GM21367 (cell line): ENCODE data around the gene GRM1.

Experiments used
- ATAC-seq: cut with Tn5 transposase; IDR thresholded peaks from one replicate; pipeline ENCODE4 v1.9.1; 2021; ENCODE audit not compliant: unreplicated experiment

Gene GRM1

GRCh38 chr6:146361128-146361924 is 332.5 kb downstream of the GRM1 start:
- no peak for ATAC-seq

GRCh38 chr6:146363838-146364607 is 335.2 kb downstream of the GRM1 start:
- ATAC-seq, result no peak

DNA sequence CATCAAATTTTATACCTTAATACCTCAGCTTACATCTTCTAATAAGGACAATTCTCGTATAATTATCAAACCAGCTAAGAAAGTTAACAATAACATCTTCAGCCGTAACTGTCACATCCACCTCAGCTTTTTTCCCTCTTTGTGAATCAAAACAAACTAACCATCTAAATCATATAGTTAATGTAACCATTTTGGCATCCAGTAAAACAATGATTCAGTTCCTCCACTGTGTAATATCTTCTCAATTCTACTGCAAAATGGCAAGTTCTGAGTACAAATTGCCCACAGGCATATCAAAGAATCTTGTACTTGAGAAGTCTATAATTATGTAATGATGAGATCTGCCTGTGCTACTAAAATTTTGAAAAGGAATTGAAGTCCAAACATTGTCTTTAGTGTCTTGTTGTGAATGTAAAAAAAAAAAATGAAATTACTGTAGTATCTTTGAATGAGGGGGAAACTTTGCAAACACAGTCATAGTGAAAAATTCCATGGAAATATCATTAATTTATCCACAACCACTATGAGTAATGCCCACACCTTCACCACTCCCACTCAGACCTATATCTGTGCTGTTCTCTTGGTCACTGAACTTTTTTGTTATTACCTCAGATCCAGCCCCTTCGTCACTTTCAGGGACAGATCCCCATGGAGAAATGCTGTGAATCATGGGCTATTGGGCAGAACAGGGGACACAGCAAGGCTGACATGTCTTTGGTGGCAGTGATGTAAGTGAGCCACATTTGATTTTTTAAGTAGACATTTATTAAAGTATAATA is 336.1 kb downstream of the GRM1 start:
- ATAC-seq, result no peak

DNA sequence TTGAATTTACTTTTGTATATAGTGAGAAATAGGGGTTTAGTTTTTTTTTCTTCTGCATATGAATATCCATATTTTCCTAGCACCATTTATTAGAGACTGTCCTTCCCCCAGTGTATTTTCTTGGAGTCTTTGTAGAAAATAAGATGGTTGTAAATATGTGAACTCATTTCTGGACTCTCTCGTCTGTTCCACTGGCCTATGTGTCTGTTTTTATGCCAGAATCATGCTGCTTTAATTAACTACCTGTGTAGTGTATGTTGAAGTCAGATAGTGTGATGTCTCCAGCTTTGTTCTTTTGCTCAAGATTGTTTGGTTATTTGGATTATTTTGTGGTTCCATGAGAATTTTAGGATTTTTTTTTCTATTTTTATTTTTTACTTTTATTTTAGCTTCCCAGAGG is 338.2 kb downstream of the GRM1 start:
- ATAC-seq, result no peak

GRCh38 chr6:146369866-146370265 is 341.0 kb downstream of the GRM1 start:
- ATAC-seq, result no peak

DNA sequence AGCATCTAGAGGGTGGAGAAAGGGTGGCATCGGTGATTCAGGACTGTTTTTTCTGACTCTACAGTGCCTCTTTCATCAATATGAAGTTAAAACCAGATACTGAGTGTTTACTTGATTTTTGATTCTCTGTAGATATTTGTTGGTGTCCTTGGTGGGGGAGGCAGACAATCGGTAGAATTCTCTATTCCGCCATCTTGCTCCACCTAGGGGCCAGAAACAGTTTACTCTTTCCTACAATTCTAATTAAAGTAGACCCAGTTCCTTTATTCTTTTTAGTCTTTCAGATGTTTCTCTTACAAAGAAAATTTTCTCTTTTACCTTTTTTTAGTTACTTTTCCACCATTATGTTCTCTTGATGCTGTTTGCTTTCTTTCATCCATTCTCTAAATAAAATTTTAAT is 352.6 kb downstream of the GRM1 start:
- no peak for ATAC-seq

GRCh38 chr6:146388736-146389364 is 360.0 kb downstream of the GRM1 start:
- ATAC-seq, result no peak

DNA sequence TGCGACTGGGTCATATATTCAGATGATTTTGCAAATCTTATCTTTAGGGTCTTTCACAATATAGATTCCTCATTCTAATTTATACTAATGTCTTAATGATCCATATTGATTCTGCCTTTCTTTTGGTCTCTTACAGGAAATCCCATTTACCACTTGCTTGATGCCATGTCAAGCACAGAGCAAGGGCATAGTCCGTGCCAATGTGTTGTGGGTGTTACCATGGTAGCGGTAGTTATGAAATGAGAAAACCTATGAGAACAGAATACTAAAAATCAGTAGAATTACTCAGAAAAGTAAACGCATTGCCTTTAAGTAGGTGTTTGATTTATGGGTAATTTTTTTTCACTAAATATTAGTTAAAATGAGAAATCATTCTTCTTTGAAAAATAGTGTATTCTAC is 360.9 kb downstream of the GRM1 start:
- no peak for ATAC-seq

DNA sequence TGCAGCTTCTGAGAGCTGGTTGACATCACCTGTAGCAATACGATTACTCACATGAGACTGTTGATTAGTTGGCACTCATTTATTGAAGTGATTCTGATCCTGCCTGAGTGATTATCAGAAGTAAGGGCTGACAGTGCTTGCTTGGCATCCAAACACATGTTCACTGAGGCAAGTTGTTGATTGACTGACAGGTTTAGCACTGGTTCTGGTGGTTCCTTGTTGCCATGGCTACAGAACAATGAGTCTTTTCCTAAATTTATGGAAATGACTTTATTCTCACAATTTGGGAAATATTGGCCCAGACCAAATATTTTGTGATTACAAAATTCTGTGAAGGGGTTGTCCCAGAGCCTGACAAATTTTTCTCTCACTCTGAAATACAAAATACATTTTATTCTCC is 368.8 kb downstream of the GRM1 start:
- ATAC-seq, result no peak

DNA sequence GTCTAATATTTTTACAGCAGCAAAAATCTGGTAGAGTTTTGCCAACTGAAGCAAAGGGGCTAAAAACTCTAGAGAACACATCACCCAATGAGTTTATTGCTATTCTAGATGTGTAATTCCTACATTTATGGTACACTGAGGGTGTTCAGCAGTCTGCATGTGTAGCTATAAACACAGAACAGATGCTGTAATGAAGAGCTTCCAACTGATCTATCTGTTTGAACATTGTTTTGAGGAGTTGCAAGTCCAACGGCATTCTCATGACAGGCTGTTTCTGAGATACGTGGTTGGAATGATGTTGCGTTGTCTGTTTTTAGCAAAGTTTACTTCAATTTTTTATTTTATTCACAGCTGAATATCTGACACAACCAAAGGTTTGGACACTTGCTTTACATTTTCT is 373.6 kb downstream of the GRM1 start:
- no peak for ATAC-seq

GRCh38 chr6:146408583-146408982 is 379.7 kb downstream of the GRM1 start:
- ATAC-seq, result no peak

- no peak for ATAC-seq
Observed at GRCh38 chr6:146410851-146411595, 382.2 kb downstream of the GRM1 start.

DNA sequence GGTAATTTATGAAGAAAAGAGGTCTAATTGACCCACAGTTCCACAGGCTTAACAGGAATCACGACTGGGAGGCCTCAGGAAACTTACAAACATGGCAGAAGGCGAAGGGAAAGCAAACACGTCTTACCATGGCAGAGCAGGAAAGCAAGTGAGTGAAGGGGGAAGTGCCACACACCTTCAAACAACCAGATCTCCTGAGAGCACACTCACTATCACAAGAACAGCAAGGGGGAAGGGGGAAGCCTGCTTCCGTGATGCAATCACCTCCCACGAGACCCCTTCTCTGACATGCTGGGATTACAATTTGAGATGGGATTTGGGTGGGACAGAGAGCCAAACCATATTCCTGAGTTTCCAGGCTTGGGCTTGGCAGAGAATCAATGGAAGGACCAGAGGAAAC is 390.7 kb downstream of the GRM1 start:
- ATAC-seq, result no peak

GRCh38 chr6:146420255-146420654 is 391.4 kb downstream of the GRM1 start:
- ATAC-seq, result no peak

DNA sequence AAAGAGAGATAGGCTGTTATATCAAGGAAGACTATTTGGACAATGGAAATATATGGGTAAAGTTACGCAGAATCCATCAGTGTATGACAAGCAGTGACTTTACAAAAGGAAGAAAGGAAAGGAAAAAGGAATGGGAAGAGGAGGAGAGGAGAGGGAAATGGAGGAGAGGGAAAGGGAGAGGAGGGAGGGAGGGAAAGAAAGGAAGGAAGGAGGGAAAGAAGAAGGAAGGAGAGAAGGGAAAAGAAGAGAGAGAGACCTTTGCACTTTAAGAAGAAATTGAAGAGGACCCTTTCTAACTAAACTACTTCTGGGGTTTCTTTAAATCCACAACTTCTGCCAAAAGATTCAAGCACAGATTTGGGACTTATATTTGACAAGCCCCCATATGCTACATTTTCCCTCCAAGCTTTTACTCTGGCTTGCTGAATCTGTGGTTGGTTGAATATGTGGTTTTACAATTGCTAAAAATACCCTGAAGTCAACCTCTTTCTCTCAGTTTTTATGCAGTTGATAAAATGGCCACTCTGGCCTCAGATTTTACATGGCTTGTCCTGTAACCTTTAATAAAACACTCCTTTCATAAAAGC is 394.0 kb downstream of the GRM1 start:
- ATAC-seq, result no peak

- ATAC-seq, result no peak
Observed at GRCh38 chr6:146423452-146423851, 394.6 kb downstream of the GRM1 start.

DNA sequence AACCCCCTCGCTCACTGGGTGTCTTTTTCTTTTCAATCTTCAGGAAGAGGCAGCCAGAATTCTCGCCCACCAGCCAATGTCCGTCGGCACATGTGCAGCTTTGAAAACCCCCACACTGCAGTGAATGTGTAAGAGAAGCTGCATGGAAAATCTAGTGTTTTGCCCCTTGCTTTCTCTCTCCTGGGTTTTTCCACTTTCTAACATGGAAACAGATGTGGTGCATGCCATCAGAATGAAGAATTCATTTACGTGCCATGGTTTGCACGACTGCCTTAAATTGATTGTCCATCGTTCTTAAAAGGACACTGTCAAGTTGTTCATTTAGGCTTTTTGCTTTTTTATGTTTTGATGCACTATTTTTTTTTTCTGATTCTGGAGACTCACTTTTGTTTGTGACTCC is 397.7 kb downstream of the GRM1 start:
- no peak for ATAC-seq

GRCh38 chr6:146429831-146430230 is 401.0 kb downstream of the GRM1 start:
- no peak for ATAC-seq

DNA sequence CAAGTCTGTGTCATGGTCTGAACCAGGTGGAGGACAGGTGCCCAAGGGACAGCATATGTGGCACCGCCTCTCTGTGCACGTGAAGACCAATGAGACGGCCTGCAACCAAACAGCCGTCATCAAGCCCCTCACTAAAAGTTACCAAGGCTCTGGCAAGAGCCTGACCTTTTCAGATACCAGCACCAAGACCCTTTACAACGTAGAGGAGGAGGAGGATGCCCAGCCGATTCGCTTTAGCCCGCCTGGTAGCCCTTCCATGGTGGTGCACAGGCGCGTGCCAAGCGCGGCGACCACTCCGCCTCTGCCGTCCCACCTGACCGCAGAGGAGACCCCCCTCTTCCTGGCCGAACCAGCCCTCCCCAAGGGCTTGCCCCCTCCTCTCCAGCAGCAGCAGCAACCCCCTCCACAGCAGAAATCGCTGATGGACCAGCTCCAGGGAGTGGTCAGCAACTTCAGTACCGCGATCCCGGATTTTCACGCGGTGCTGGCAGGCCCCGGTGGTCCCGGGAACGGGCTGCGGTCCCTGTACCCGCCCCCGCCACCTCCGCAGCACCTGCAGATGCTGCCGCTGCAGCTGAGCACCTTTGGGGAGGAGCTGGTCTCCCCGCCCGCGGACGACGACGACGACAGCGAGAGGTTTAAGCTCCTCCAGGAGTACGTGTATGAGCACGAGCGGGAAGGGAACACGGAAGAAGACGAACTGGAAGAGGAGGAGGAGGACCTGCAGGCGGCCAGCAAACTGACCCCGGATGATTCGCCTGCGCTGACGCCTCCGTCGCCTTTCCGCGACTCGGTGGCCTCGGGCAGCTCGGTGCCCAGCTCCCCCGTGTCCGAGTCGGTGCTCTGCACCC is 405.2 kb downstream of the GRM1 start:
- ATAC-seq, result no peak
